ENCODE results near the gene GHRH.
A peak's percentile ranks its signal among the peaks of the same experiment; 100 is the strongest.

The GHRH gene

DNA sequence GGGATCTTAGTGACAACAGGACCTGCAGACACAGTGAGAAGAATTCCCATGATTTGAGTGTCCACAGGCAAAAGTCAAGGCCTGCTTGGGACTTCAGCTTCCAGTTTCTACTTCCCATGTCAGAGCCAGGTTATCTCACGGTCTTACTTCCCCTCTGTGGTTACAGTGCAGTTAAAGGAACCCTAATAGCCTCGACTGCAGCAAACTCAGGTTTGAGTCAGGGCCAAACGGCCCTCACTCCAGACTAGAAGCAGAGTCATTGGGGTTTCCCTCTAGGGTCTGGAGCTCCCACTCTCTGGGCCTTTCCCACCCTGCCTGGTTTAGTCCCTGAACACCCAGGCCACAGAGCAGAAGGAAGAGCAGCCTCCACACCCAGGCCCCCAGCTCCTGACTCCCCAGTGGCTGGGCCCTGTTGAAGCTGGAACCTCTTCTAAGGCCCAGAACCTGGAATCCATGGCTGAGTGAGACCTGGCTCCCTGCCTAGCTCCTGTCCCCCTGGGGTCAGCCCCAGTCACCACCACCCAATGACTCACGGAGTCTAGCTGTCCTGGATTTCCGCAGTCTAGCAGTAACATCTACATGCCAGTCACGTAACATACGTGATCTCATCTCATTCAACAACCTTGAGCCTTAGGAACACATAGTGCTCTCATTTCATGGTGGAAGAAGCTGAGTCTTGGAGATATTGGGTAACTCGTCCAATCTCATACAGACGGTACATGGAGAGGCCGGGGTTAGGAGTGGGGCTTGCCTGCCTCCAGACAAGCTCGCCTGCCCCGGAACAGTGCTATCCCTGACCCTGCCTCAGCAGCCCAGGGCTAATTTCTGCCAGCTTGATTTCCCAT is 9.2 kb upstream of the GHRH start:
- no peak for DNase-seq (ENCODE audit: low spot score)
- no peak overlapping the region for H3K27ac ChIP-seq
- ChIA-PET CTCF (interaction anchor here (0.5 to 1.3 kb wide), 4 partner anchors 70 to 264 kb away, joined by 3 to 5 read pairs (median 4); no protein-coding TSS in a partner anchor), POLR2A (ENCODE audit: low non-redundant PET) (interaction anchor here (0.6 kb wide), 2 partner anchors 17 to 1103 kb away, joined by 3 read pairs; no protein-coding TSS in a partner anchor)
- TF ChIP-seq, protein P1, sequence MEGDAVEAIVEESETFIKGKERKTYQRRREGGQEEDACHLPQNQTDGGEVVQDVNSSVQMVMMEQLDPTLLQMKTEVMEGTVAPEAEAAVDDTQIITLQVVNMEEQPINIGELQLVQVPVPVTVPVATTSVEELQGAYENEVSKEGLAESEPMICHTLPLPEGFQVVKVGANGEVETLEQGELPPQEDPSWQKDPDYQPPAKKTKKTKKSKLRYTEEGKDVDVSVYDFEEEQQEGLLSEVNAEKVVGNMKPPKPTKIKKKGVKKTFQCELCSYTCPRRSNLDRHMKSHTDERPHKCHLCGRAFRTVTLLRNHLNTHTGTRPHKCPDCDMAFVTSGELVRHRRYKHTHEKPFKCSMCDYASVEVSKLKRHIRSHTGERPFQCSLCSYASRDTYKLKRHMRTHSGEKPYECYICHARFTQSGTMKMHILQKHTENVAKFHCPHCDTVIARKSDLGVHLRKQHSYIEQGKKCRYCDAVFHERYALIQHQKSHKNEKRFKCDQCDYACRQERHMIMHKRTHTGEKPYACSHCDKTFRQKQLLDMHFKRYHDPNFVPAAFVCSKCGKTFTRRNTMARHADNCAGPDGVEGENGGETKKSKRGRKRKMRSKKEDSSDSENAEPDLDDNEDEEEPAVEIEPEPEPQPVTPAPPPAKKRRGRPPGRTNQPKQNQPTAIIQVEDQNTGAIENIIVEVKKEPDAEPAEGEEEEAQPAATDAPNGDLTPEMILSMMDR (conservative IDR thresholded peaks at IDR 0.05; ENCODE audit: low read depth), result no peak

DNA sequence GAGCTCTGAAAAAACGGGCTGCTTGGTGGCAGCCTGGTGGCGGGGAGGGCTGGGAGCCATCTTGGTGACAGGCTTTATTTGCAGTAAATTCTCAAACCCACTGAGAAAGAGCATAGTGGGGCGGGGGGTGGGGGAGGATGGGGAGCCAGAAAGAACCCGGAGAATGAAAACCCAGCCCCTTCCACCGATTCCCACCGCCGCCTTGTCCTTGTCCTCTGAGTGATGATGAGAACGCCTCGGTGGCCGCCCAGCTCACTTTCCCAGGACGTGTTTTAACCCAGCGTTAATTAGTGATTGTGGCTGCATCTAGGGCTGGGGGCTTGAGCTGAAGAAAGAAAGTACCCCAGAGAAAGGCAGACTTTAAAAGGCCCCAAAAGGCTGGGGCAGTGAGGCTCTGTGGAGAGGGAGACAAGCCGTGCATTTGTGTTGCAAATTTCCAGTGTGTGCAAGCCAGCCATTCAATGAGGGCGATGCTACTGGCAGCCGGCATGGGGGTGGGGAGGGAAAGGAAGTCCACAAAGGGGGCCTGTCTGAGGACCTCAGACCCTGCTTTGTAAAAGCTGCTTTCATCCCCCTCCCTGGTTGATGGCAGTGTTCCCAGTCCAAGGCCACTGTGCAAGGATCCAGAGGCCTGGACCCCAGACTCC is 6.2 kb upstream of the GHRH start:
- CTCF ChIA-PET, result interaction anchor here (0.5 to 1.7 kb wide), 3 partner anchors 234 to 587 kb away, joined by 3 to 5 read pairs (median 3); no protein-coding TSS in a partner anchor
- DNase-seq (ENCODE audit: low spot score), result no peak
- POLR2A ChIA-PET (ENCODE audit: low non-redundant PET), result no interaction called here
- no peak overlapping the region for H3K27ac ChIP-seq
- TF ChIP-seq, protein P1 (conservative IDR thresholded peaks at IDR 0.05; ENCODE audit: low read depth), result no peak

DNA sequence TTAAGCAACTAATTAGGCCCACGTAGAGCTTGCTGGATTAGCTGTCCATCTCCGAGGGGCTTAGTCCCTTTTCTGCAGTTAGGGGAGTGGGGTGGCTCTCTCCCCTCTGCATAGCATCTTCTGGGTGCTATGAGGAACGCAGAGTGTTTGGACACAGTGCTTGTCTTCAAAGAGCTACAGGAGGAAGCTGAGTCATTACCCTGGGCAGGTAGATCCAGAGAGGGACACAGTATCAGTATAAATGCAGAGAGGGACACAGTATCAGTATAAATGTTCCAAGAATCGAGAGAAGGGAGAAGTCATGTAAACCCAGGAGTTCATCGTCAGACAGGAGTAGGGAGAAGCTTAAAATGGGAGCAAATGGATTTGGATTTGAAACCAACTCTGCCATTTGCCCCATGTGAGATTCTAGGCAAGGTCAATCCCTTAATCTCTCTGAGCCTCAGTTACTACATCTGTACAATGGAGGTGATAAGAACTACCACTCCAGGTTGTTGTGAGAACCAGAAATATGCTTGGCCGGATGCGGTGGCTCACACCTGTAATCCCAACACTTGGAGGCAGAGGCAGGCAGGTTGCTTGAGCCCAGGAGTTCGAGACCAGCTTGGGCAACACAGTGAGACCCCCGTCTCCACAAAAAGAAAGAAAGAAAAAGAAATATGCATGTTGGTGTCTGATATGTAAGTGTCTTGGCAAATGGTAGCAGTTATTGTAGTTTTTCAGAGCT is 5.5 kb upstream of the GHRH start:
- CTCF ChIA-PET, result interaction anchor here (0.5 to 1.7 kb wide), 5 partner anchors 104 to 586 kb away, joined by 3 to 5 read pairs (median 4); no protein-coding TSS in a partner anchor
- TF ChIP-seq, protein P1 (conservative IDR thresholded peaks at IDR 0.05; ENCODE audit: low read depth), result no peak
- POLR2A ChIA-PET (ENCODE audit: low non-redundant PET), result no interaction called here
- no peak overlapping the region for H3K27ac ChIP-seq
- DNase-seq (ENCODE audit: low spot score), result no peak

DNA sequence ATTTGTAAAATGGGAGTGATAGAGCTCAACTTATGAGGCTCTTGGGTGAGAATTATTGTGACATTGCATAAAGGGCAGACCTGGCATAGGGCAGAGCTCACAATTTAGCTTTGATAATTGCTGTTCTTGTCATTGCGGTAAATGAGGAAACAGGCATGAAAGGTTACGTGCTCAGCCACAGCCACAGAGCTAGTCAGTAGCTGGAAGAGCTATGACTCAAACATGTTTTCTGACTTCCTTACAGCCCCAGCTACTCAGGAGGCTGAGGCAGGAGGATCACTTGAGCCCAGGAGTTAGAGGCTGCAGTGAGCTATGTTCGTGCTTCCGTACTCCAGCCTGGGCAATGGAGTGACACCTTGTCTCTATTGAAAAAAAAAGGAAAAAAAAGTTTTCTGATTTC is 3.5 kb upstream of the GHRH start:
- TF ChIP-seq, protein P1 (conservative IDR thresholded peaks at IDR 0.05; ENCODE audit: low read depth), result no peak
- DNase-seq (ENCODE audit: low spot score), result no peak
- CTCF ChIA-PET, result interaction anchor here (0.6 to 0.8 kb wide), 2 partner anchors 269 to 1684 kb away, joined by 3 to 4 read pairs; no protein-coding TSS in a partner anchor
- POLR2A ChIA-PET (ENCODE audit: low non-redundant PET), result interaction anchor here (0.6 kb wide), 1 partner anchor 426 kb away, joined by 4 read pairs; no protein-coding TSS in a partner anchor
- no peak overlapping the region for H3K27ac ChIP-seq

DNA sequence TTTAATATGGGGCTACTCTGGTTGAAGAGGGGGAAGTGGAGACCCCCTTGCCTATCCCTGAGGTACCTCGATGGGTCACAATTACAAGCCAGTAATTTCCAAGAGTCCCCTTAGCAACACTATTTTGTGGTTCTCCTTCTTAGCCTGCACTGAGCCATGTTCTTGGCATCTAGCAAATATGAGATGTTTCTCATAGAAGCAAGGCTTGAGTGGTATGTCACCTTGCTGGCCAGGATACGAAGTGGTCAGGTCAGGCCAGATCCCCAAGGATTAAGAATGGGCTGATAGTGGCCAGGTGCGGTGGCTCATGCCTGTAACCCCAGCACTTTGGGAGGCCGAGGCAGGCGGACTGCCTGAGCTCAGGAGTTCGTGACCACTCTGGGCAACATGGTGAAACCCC is 2.1 kb upstream of the GHRH start:
- no peak overlapping the region for H3K27ac ChIP-seq
- TF ChIP-seq, protein P1 (conservative IDR thresholded peaks at IDR 0.05; ENCODE audit: low read depth), result no peak
- no peak for DNase-seq (ENCODE audit: low spot score)
- CTCF ChIA-PET, result no interaction called here
- POLR2A ChIA-PET (ENCODE audit: low non-redundant PET), result no interaction called here

DNA sequence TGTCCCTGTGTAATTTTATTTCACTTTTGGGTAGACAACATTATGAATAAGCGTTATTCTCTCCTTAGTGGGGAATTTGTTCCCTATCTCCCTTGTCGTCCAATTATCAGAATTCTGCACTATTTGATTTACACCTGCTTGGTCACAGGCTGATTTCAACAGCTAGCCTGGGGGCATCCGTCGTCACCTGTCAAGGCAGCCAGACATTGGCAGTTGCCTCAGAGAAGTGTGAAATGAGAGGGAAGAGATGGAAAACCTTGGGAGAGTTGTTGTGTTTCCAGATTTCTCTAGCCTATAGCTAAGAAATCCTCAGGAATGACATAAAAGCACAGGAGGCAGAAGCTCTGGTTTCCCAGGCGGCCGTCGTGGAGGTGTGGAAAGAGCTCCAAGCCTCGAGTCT is 891 bp upstream of the GHRH start:
- ChIA-PET POLR2A (ENCODE audit: low non-redundant PET) (no interaction called here), CTCF (no interaction called here)
- TF ChIP-seq, protein P1 (conservative IDR thresholded peaks at IDR 0.05; ENCODE audit: low read depth), result no peak
- H3K27ac ChIP-seq, result no peak overlapping the region
- peak; percentile 49 for DNase-seq (ENCODE audit: low spot score)

Data from RWPE1 (cell line).